Mesodermal cell (in vitro differentiated cells): ENCODE measurements around the gene AQP1.
A peak's percentile ranks its signal among the peaks of the same experiment; 100 is the strongest.

Source experiments
- H3K27ac ChIP-seq: 2 replicates; pipeline ENCODE4 v1.7.0; 2013; ENCODE audit warnings: mild to moderate bottlenecking, low read depth, low read length, moderate library complexity; ENCODE audit not compliant: severe bottlenecking
- H3K36me3 ChIP-seq: 2 replicates; pipeline ENCODE4 v1.7.1; 2013; ENCODE audit warnings: mild to moderate bottlenecking, low read length, moderate library complexity; ENCODE audit not compliant: control insufficient read depth, insufficient read depth
- H3K4me1 ChIP-seq: one replicate; pipeline ENCODE4 v1.7.1; 2013; ENCODE audit warnings: mild to moderate bottlenecking, low read length; ENCODE audit not compliant: insufficient read depth, control insufficient read depth, poor library complexity, severe bottlenecking
- H3K4me3 ChIP-seq: 2 replicates; pipeline ENCODE4 v1.7.0; 2013; ENCODE audit warnings: low read length, control low read depth, mild to moderate bottlenecking; ENCODE audit not compliant: insufficient read depth, poor library complexity, severe bottlenecking; ENCODE audit errors: extremely low read depth
- H3K9me3 ChIP-seq: 2 replicates; pipeline ENCODE4 v1.7.1; 2013; ENCODE audit warnings: mild to moderate bottlenecking, low read length, moderate library complexity; ENCODE audit not compliant: control insufficient read depth
- WGBS, 2 experiments: methylation state at CpG; one replicate each; pipeline ENCODE4 v1.1.5; 2013; ENCODE audit warnings: missing lambda C conversion rate in 2 of 2; ENCODE audit not compliant: insufficient coverage in 2 of 2; 5-methylcytosine and 5-hydroxymethylcytosine counted together

Gene AQP1

DNA sequence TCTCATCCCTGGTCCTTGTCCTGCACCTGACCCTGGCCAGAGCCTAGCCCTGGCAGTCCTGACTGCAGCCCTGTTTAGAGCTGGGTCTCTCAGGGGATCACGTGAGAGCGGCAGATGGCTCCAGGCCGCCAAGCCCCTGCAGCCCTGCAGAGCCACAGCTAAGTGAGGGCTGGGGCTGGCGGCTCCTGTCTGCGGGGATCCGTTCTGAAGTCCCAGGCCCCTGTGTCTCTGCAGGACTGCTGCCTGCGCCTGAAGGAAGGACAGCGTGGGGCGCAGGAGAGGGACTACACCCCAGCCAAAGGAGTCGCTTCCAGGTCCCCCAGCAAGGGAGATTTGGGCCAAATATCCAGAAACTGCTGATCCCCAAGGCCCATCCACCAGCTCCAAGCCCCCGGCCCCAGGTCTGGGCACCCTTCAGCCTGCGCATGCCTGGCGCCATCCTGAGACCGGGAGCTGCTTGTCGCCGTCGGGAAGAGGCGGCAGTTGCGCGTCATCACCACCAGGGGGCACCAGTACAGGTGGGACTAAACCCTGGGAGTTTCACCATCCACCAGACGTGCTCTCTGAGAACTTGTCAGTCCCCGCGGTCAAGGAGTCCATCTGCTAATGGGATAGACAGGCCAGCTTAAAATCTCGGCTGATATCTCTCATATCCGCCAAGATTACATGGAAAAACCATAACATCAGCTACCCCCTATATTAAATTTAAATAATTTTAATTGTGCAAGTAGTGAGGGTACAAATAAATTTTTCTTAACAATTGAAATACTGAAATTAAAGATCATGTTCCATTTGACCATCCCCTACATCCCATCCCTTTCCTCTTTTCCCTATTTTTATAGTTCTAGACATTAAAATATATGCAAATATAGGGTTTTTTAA, 27.0 kb downstream of the AQP1 start:
- H3K27ac ChIP-seq = peak overlapping the region; percentile 48
- H3K9me3 ChIP-seq = no peaks in the 10 kb centered on the region
- H3K4me3 ChIP-seq = no peak overlapping the region
- no peaks in the 10 kb centered on the region for H3K36me3 ChIP-seq
- 8 to 13% methylated on average over 17 to 23 of the region's 25 CpGs for WGBS, 2 experiments
- H3K4me1 ChIP-seq = no peaks in the 10 kb centered on the region

DNA sequence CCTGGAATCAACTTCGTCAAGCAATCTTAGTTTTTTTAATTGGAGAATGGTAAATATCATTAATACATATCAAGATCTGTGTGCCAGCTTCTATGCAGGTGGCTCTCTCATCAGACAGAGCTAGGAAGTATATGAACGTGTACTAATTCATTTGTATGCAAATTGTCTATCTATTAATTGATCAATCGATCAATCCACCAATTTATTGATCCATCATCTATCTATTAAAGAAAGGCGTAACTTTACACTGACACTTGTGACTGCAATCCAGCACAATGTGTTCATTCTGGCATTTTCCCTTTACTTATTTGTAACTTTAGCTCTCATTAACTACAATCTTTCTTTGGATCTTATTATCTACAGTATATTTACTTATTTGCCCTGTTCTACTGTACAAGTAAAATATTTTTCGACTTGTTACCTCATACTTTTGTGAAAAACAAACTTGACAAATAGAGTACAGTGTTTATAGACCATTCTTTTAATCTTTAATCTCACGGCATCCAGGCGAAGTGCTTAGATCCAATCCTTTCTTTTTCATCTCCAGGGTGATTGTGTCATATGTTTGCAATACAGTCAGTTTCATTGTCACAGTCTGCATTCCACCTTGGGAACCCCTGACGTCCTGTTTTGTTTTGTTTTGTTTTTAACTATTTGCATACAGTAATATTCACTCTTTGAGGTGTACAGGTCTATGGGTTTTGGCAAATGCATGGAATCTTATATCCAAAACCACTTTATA, 30.1 kb downstream of the AQP1 start:
- H3K9me3 ChIP-seq = no peaks in the 10 kb centered on the region
- no peaks in the 10 kb centered on the region for H3K4me1 ChIP-seq
- no peak overlapping the region for H3K27ac ChIP-seq
- H3K4me3 ChIP-seq = no peak overlapping the region
- no peaks in the 10 kb centered on the region for H3K36me3 ChIP-seq
- WGBS, 2 experiments = 78 to 92% methylated on average over 4 of the region's 8 CpGs

DNA sequence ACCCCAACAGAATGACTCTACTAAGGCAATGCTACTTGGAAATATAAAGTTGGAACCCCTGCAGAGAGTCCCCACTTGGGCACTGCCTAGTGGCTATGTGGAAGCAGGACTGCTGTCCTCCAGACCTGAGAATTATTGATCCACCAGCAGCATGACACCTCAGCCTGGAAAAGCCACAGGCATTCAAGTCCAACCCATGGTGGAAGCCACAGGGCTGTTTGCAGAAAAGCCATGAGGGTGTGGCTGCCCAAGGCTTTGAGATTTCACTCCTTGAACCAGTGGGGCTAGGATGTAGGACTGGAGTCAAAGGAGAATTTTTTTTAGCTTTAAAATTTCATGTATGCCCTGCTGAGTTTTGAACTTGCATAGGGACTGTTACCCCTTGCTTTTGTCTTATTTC, 38.5 kb downstream of the AQP1 start:
- no peak overlapping the region for H3K27ac ChIP-seq
- H3K4me1 ChIP-seq = no peaks in the 10 kb centered on the region
- no peaks in the 10 kb centered on the region for H3K9me3 ChIP-seq
- no peak overlapping the region for H3K4me3 ChIP-seq
- no peaks in the 10 kb centered on the region for H3K36me3 ChIP-seq

DNA sequence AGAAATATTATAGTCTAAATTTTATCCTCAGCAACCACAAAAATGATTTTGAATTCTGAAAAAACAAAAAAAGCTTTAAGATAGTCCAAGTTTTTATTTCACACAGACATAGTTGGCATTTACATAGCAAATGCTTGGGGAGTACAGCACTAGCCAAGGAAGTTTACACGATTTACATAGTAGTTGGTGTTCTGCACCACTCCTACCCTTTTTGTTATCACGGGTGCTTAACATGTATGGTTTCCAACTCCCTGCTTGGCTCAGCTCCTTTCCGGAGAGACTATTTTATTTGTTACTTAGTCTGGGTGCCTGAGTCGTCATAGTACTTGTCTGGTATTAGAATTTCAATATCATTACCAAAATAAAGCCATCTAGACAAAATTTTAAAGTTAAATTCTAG, 43.3 kb downstream of the AQP1 start:
- Histone ChIP-seq H3K36me3 (no peaks in the 10 kb centered on the region), H3K4me1 (no peaks in the 10 kb centered on the region), H3K27ac (no peak overlapping the region), H3K9me3 (no peaks in the 10 kb centered on the region), H3K4me3 (no peak overlapping the region)
- 75% methylated on average over 1 of the region's 4 CpGs; no CpG with 5 or more reads in 1 of the 2 experiments for WGBS, 2 experiments

DNA sequence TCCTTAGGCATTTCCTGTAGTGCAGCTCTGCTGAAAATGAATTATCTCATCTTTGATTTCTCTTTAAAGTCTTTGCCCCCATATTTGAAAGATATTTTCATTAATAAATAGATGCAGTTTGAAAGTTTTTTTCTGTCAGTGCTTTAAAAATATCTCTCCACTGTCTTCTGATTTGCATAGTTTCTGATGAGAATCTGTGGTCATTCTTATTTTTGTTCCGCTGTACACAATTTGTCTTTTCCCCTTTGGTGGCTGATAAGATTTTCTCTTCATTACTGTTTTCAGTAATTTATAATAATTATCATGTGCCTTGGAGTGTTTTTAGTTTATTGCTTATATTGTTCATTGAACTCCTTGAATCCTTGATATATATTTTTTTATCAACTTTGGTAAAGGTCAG, 45.1 kb downstream of the AQP1 start:
- Histone ChIP-seq H3K27ac (no peak overlapping the region), H3K4me1 (no peaks in the 10 kb centered on the region), H3K4me3 (no peak overlapping the region), H3K9me3 (no peaks in the 10 kb centered on the region), H3K36me3 (no peaks in the 10 kb centered on the region)
- WGBS, 2 experiments = no CpG with 5 or more reads among the region's 1 CpG

DNA sequence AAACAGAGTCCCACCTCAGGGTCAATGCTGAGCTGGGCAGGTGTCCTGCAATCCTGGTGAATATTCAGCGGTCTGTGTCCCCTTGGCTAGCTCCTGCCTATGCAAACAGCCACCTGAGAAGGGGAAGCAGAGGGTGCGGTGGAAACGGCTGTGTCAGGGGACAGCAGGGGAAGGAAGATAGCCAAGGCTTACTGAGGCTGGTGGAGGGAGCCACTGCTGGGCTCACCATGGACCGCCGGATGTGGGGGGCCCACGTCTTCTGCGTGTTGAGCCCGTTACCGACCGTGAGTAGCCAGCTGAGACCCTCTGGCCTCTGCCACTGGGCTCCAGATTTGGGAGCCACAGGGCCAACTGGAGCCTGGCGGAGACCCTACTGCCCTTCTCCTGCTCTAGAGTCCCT, 52.2 kb downstream of the AQP1 start, which contains the start of gene GHRHR:
GHRHR (plus strand) TSS at position 112 of the 400 bp plus-strand sequence; CDS start at position 228, 116 bp downstream.
- no peaks in the 10 kb centered on the region for H3K4me1 ChIP-seq
- WGBS, 2 experiments = 87 to 93% methylated on average over 10 to 11 of the region's 11 CpGs
- no peaks in the 10 kb centered on the region for H3K36me3 ChIP-seq
- H3K9me3 ChIP-seq = no peaks in the 10 kb centered on the region
- H3K27ac ChIP-seq = no peak within 1 kb of the TSS
- no peak within 1 kb of the TSS for H3K4me3 ChIP-seq

DNA sequence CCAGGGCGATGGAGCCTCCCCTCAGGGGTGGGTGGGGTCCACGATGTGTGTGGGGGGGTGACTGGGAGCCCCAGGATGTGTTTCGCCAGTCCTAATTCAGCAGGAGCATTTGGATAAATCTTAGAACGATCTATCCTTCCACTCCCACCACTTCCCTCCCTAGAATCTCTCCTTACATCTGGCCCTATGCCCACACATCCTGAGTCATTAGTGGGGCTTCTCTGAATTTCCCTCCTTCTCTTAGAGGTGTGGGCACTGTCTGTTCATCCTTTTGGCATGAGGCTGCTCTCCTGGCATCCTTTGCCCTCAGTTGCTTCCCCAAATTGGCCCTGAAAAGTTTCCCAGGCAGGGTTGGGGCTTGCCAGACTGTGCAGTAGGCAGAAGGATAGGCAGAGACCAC, 53.7 kb downstream of the AQP1 start:
- no peaks in the 10 kb centered on the region for H3K4me1 ChIP-seq
- no peak overlapping the region for H3K4me3 ChIP-seq
- 89 to 100% methylated on average over 1 to 2 of the region's 4 CpGs for WGBS, 2 experiments

DNA sequence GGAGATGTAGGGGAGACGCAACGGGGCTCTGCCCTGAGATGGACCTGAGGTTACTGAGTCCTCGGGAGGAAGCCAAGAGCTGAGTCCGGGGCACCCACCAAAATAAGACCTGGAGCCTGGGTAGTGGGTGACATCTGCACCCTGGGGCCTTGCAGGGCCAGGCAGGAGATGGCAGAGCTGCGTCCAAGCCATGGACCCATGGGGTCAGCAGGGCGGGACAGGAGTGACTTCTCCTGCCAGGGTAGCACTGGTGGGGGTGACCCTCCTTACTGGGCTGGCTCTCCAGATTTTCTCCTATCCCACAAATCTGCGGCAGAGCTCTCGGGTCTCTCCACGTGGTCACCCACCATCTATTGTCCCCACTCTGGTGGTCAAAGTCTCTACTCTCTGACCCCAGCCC, 54.2 kb downstream of the AQP1 start:
- Histone ChIP-seq H3K27ac (no peak overlapping the region), H3K4me3 (no peak overlapping the region), H3K9me3 (no peaks in the 10 kb centered on the region), H3K36me3 (no peaks in the 10 kb centered on the region), H3K4me1 (no peaks in the 10 kb centered on the region)
- WGBS, 2 experiments = 88 to 90% methylated on average over 7 to 9 of the region's 9 CpGs

More for the DNA sequence above, 53.7 kb downstream of the AQP1 start:
- H3K27ac ChIP-seq = no peak overlapping the region
- no peaks in the 10 kb centered on the region for H3K36me3 ChIP-seq
- no peaks in the 10 kb centered on the region for H3K9me3 ChIP-seq

DNA sequence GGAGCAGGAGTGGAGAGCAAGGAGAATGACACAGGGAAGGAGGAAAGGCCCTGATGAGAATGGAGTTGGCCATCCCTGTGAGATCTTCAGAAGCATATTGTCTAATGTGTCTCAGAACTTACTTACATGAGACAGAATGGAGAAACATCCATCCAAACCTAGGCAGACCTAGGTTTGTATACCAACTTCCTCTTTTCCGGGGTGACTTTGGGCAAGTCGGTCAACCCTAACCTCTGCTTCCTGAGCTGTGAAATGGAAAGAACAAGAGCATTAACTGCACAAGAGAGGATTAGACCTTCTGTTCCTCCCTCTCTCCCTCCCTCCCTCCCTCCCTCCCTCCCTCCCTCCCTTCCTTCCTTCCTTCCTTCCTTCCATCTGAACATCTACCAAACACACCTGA, 56.6 kb downstream of the AQP1 start:
- H3K27ac ChIP-seq = no peak overlapping the region
- WGBS, 2 experiments = 83% methylated on average over 1 of the region's 2 CpGs; no CpG with 5 or more reads in 1 of the 2 experiments
- no peaks in the 10 kb centered on the region for H3K36me3 ChIP-seq
- H3K4me3 ChIP-seq = no peak overlapping the region
- H3K4me1 ChIP-seq = no peaks in the 10 kb centered on the region
- no peaks in the 10 kb centered on the region for H3K9me3 ChIP-seq

DNA sequence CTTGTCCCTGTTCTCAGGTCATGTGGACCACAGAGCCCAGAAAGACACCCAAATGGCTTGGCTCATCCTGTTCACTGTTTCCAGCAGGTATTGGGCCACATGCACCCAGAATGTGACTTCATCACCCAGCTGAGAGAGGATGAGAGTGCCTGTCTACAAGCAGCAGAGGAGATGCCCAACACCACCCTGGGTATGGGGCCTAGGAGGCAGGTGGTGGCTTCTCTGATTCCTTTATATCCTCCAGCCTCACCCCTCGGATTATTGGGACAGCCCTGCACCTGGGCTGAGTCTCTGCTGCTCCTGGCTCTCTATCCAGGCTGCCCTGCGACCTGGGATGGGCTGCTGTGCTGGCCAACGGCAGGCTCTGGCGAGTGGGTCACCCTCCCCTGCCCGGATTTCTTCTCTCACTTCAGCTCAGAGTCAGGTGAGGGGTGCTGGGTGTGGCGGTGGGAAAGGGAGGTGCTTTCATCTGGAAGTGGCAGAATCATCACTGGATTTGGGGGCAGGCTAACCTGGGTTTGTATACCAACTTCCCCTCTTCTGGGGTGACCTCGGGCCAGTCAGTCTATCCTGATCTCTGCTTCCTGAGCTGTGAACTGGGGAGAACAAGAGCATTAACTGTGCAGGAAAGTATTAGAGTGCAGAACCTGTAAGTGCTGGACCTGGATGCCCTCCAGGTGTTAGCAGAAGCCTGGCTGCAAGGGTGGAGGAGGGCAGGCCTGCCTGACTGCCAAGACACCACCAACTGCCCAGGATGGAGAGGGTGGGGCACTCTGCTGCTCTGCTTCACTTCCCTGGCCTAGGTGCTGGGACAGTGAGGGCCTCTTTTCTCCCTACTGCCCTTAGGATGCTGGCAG, 57.3 kb downstream of the AQP1 start:
- Histone ChIP-seq H3K9me3 (no peaks in the 10 kb centered on the region), H3K4me1 (no peaks in the 10 kb centered on the region), H3K27ac (no peak overlapping the region), H3K4me3 (no peak overlapping the region), H3K36me3 (no peaks in the 10 kb centered on the region)
- 77 to 80% methylated on average over 1 to 3 of the region's 7 CpGs for WGBS, 2 experiments
